Lower leg skin (tissue), 4 donors: ENCODE measurements around the gene GRM8. TPM values are rescaled to one million over a fixed set of nuclear protein-coding genes. Genes with fewer than 3 reads are reported as not detected.

Experiments used
- DNase-seq, 2 donors: peaks; one replicate each; pipeline ENCODE4 v3.0.0-alpha.2; 2019; ENCODE audit warnings: low spot score in 2 of 2
- H3K4me3 ChIP-seq: fragments of 200-600 bp; sonication (generic); 2 replicates; pipeline ENCODE4 v1.5.1; 2017; ENCODE audit warnings: mild to moderate bottlenecking, low read depth; ENCODE audit not compliant: poor library complexity, severe bottlenecking
- CTCF ChIP-seq, 3 donors: fragments of 450-650 bp; IDR thresholded peaks; one replicate each; pipeline ENCODE4 v1.5.1; 2016; ENCODE audit warnings: antibody characterized with exemption in 3 of 3, mild to moderate bottlenecking in 3 of 3, moderate library complexity in 2 of 3
- POLR2A ChIP-seq, 2 donors: fragments of 450-650 bp; IDR thresholded peaks; one replicate each; pipeline ENCODE4 v1.6.1; 2016 to 2017; ENCODE audit warnings: antibody characterized with exemption in 2 of 2, mild to moderate bottlenecking in 1 of 2, moderate library complexity in 1 of 2
- WGBS, 2 donors: methylation state at CpG; one replicate each; pipeline ENCODE4 v1.1.5; 2018; 5-methylcytosine and 5-hydroxymethylcytosine counted together
- intact Hi-C: fragments of 100-400 bp; cut with DNase I; formaldehyde crosslinking; loops from one replicate; pipeline ENCODE4 v1.15.0; 2023; ENCODE audit warnings: low total_unique reads
- total RNA-seq, 4 donors: library from RNA; depleted of rRNA; stranded (reverse); fragments of >200 nt; gene quantifications; one replicate each; pipeline ENCODE4 v1.1.0, GENCODE V29; 2016

The GRM8 gene
- total RNA-seq, 4 donors from 2014 or later: 0.45 TPM; not detected in 3

GRCh38 chr7:126657599-126658358 is 595.0 kb downstream of the GRM8 start:
- DNase-seq: no peak
- intact Hi-C loops: no loop called here
- 77 to 80% methylated on average over 6 of the region's 6 CpGs for WGBS, 2 donors
- H3K4me3 ChIP-seq: no peak overlapping the region
- no peak for TF ChIP-seq CTCF (IDR thresholded peaks at IDR 0.05)
- no peak for TF ChIP-seq POLR2A (IDR thresholded peaks at IDR 0.05)

GRCh38 chr7:126657137-126657536 is 595.6 kb downstream of the GRM8 start:
- DNase-seq: no peak
- H3K4me3 ChIP-seq: no peak overlapping the region
- TF ChIP-seq POLR2A (IDR thresholded peaks at IDR 0.05) (no peak), CTCF (IDR thresholded peaks at IDR 0.05) (no peak)
- WGBS, 2 donors: 69 to 70% methylated on average over 3 of the region's 3 CpGs
- intact Hi-C loops: no loop called here

DNA sequence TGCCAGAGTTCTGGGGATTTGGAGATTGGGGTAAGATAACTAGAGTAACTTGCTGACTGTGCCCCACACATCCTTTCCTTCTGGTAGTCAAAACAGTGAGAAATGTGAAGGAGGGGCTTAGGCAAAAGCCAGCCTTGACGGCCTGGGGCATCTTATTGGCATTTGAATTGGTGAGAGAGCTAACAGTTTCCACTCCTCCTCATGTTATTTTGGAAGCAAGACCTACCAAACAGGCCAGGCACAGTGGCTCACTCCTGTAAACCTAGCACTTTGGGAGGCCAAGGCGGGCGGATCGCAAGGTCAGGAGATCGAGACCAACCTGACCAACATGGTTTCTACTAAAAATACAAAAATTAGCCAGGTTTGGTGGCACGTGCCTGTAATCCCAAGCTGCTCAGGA is 596.6 kb downstream of the GRM8 start:
- no peak for TF ChIP-seq POLR2A (IDR thresholded peaks at IDR 0.05)
- TF ChIP-seq CTCF (IDR thresholded peaks at IDR 0.05): no peak
- WGBS, 2 donors: 78 to 83% methylated on average over 6 of the region's 6 CpGs
- DNase-seq: no peak
- intact Hi-C loops: no loop called here
- no peak overlapping the region for H3K4me3 ChIP-seq

- 66 to 70% methylated on average over 4 of the region's 4 CpGs for WGBS, 2 donors
- no peak overlapping the region for H3K4me3 ChIP-seq
- DNase-seq: no peak
- intact Hi-C loops: no loop called here
- TF ChIP-seq CTCF (IDR thresholded peaks at IDR 0.05): no peak
- no peak for TF ChIP-seq POLR2A (IDR thresholded peaks at IDR 0.05)
These were observed 615.2 kb downstream of the GRM8 start for GRCh38 chr7:126637538-126637937.

DNA sequence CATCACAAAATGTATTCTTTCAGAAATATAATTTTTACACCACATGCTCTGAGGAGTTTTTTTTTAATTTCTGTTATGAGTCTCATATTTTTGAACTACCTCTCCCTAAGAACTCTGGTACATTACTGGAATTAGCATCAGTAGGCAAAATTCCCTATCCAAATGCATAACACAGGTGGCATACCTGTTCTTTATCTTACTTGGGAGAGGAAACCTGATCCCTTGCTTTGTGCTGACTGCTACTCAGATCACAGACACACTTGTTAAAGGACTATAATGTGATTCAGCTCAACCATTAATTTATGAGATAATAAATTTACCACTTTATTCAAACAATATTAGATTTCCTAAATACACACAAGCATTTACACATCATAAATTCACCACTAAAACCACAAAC is 617.2 kb downstream of the GRM8 start:
- no peak overlapping the region for H3K4me3 ChIP-seq
- intact Hi-C loops: no loop called here
- DNase-seq: no peak
- TF ChIP-seq CTCF (IDR thresholded peaks at IDR 0.05) (no peak), POLR2A (IDR thresholded peaks at IDR 0.05) (no peak)

DNA sequence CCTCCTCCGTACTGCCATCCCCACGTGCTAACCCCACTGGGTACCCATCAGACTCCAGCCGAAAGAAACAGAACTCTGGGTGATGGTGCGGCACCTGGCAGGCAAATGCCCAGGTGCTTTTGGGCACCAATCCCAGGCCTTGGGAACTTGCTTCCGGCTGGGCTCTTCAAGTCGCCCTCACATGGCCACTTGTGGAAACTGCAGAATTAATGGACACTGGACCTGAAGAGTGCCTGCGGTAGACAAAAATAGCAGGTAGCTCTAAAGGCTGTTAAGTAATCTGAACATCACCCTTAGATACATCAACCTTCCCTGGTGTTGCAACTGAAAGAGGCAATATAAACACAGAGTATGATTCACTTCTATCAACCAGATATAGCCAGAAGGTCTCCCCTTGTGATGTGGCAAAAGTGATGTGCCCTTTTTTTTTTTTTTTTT is 644.4 kb downstream of the GRM8 start:
- TF ChIP-seq POLR2A (IDR thresholded peaks at IDR 0.05): no peak
- TF ChIP-seq CTCF (IDR thresholded peaks at IDR 0.05): no peak
- no peak for DNase-seq
- intact Hi-C loops: no loop called here
- 59 to 66% methylated on average over 7 of the region's 7 CpGs for WGBS, 2 donors
- H3K4me3 ChIP-seq: no peak overlapping the region
